NK-92 (cell line): Measurements from ENCODE around the gene POLR2B.

Source experiments
- DNase-seq: peaks from one replicate; lab custom pipeline; 2025; ENCODE audit not compliant: unreplicated experiment; lab: John Stamatoyannopoulos, UW

Gene POLR2B

GRCh38 chr4:57078685-57079521 is 100.2 kb downstream of the POLR2B start:
- no peak for DNase-seq
